Bronchial epithelial cell (primary cell): ENCODE data around the gene SRPX. TPM values are rescaled to one million over a fixed set of nuclear protein-coding genes. Genes with fewer than 3 reads are reported as not detected.

ENCODE experiments used
- DNase-seq: peaks from one replicate; pipeline ENCODE4 v3.0.0-alpha.2; 2010; ENCODE audit warnings: low read depth
- FAIRE-seq: peaks from 2 replicates; lab custom pipeline; 2011; peaks lifted over from hg19 to GRCh38; lab: Jason Lieb, UNC
- H3K27me3 ChIP-seq: 2 replicates; pipeline ENCODE4 v1.5.1; 2011; ENCODE audit warnings: low read length; ENCODE audit not compliant: control insufficient read depth, insufficient read depth
- H3K36me3 ChIP-seq: 2 replicates; pipeline ENCODE4 v1.5.1; 2011; ENCODE audit warnings: low read length; ENCODE audit not compliant: control insufficient read depth, insufficient read depth
- H3K4me3 ChIP-seq: 2 replicates; pipeline ENCODE4 v1.5.1; 2011; ENCODE audit warnings: mild to moderate bottlenecking, low read depth, low read length, control low read depth
- CTCF ChIP-seq: IDR thresholded peaks from 2 replicates; pipeline ENCODE4 v1.5.1; 2011; ENCODE audit warnings: mild to moderate bottlenecking, moderate library complexity, low read length, control low read depth, inconsistent platforms; ENCODE audit not compliant: insufficient read depth, severe bottlenecking
- total RNA-seq: library from RNA; depleted of rRNA; stranded (reverse); fragments of >200 nt; gene quantifications from 2 replicates; pipeline ENCODE4 v1.2.1, GENCODE V29; 2014

SRPX gene
- total RNA-seq, result 2.4 and 3.7 TPM in 2 replicates

GRCh38 chrX:38220415-38221390 is at the start of gene SRPX:
SRPX (minus strand) TSS chrX:38220871; CDS start chrX:38220792, 79 bp downstream.
- TF ChIP-seq CTCF, result no peak
- FAIRE-seq, result no peak

GRCh38 chrX:38268011-38268410 is 47.3 kb upstream of the SRPX start:
- FAIRE-seq (no peak), DNase-seq (no peak)
- no peaks in the 10 kb centered on the region for H3K27me3 ChIP-seq
- H3K36me3 ChIP-seq, result no peaks in the 10 kb centered on the region
- no peak for TF ChIP-seq CTCF
- H3K4me3 ChIP-seq, result no peak overlapping the region

More at GRCh38 chrX:38220415-38221390, at the start of gene SRPX:
- Histone ChIP-seq H3K36me3 (no peaks in the 10 kb centered on the region), H3K4me3 (peak within 1 kb of the TSS; percentile 47), H3K27me3 (no peaks in the 10 kb centered on the region)
- DNase-seq, result peak; percentile 5

- Histone ChIP-seq H3K27me3 (no peaks in the 10 kb centered on the region), H3K36me3 (no peaks in the 10 kb centered on the region), H3K4me3 (no peak overlapping the region)
- FAIRE-seq (no peak), DNase-seq (no peak)
- TF ChIP-seq CTCF, result no peak
Observed at GRCh38 chrX:38262715-38263620, 42.3 kb upstream of the SRPX start.

GRCh38 chrX:38260231-38260630 is 39.6 kb upstream of the SRPX start:
- TF ChIP-seq CTCF, result peak; percentile 55
- Histone ChIP-seq H3K36me3 (no peaks in the 10 kb centered on the region), H3K4me3 (no peak overlapping the region), H3K27me3 (no peaks in the 10 kb centered on the region)
- FAIRE-seq (no peak), DNase-seq (peak; percentile 29)

GRCh38 chrX:38256019-38256418 is 35.3 kb upstream of the SRPX start:
- H3K36me3 ChIP-seq, result no peaks in the 10 kb centered on the region
- H3K27me3 ChIP-seq, result no peaks in the 10 kb centered on the region
- no peak for DNase-seq
- H3K4me3 ChIP-seq, result no peak overlapping the region
- no peak for TF ChIP-seq CTCF
- no peak for FAIRE-seq
